ENCODE results near the gene DDX51. TPM values are rescaled to one million over a fixed set of nuclear protein-coding genes. Genes with fewer than 3 reads are reported as not detected.
A peak's percentile ranks its signal among the peaks of the same experiment; 100 is the strongest.

DDX51 gene
- total RNA-seq, 4 donors from 2014 or later: 9.1 to 12.8 (median 11.3) TPM

- no peaks in the 10 kb centered on the region for H3K36me3 ChIP-seq
- H3K4me3 ChIP-seq: no peak overlapping the region
- H3K27ac ChIP-seq (replicated peaks in 1 of 4): no peak overlapping the region
- TF ChIP-seq EP300 (IDR thresholded peaks at IDR 0.05): no peak
- TF ChIP-seq POLR2AphosphoS5 (IDR thresholded peaks at IDR 0.05): no peak
- no peak for TF ChIP-seq POLR2A (IDR thresholded peaks at IDR 0.05; ENCODE audit: low read depth)
- no peak for TF ChIP-seq CTCF (IDR thresholded peaks at IDR 0.05)
- WGBS: 94% methylated on average over 26 of the region's 39 CpGs
- intact Hi-C loops (cut with DNase I): no loop called here
- H3K9me3 ChIP-seq: peaks cover 0 to 60% (median 22%) of the 10 kb centered on the region in 4 donors
- peaks cover 9 to 25% (median 22%) of the 10 kb centered on the region in 4 donors for H3K4me1 ChIP-seq
- DNase-seq (ENCODE audit: extremely low spot score): no peak
- peaks cover 0 to 10% (median 0%) of the 10 kb centered on the region in 4 donors for H3K27me3 ChIP-seq
These were observed 42.9 kb upstream of the DDX51 start for GRCh38 chr12:132186857-132187620.

GRCh38 chr12:132186208-132186856 lies 42.2 kb upstream of the DDX51 start:
- Histone ChIP-seq H3K27me3 (peaks cover 0 to 17% (median 0%) of the 10 kb centered on the region in 4 donors), H3K27ac (replicated peaks in 1 of 4) (no peak overlapping the region), H3K36me3 (no peaks in the 10 kb centered on the region), H3K4me3 (peak overlapping the region in 2 of 4 donors; percentile 5 to 18), H3K9me3 (peaks cover 0 to 60% (median 22%) of the 10 kb centered on the region in 4 donors), H3K4me1 (peaks cover 9 to 25% (median 22%) of the 10 kb centered on the region in 4 donors)
- intact Hi-C loops (cut with DNase I): no loop called here
- DNase-seq (ENCODE audit: extremely low spot score): no peak
- 65% methylated on average over 24 of the region's 24 CpGs for WGBS
- TF ChIP-seq POLR2A (IDR thresholded peaks at IDR 0.05; ENCODE audit: low read depth): no peak
- TF ChIP-seq CTCF (IDR thresholded peaks at IDR 0.05): no peak
- TF ChIP-seq POLR2AphosphoS5 (IDR thresholded peaks at IDR 0.05): no peak
- no peak for TF ChIP-seq EP300 (IDR thresholded peaks at IDR 0.05)

DNA sequence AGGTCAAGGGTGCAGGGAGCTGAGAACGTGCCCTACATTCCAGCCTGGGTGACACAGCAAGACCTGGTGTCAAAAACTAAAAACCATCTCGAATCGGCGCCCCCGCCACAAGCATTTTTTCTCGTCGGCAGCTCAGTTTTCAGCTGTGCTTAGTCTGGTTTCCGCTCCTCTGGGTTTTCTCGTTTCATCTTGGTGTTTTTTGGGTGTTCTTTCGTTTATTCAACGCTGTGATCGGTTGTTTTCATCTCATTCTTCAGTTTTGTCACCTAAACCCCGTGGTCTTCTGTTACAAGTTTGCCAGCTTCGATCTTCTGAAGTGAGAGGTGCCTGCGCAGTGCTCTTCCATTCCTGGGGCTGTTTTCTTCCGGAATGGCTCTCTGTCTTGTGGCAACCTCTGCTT lies 41.6 kb upstream of the DDX51 start:
- intact Hi-C loops (cut with DNase I): no loop called here

GRCh38 chr12:132182711-132183365 lies 38.7 kb upstream of the DDX51 start:
- WGBS: 76% methylated on average over 10 of the region's 10 CpGs
- H3K9me3 ChIP-seq: peaks cover 0 to 53% (median 22%) of the 10 kb centered on the region in 4 donors

More for the DNA sequence above, 41.6 kb upstream of the DDX51 start:
- peaks cover 0 to 22% (median 0%) of the 10 kb centered on the region in 4 donors for H3K27me3 ChIP-seq
- TF ChIP-seq POLR2AphosphoS5 (IDR thresholded peaks at IDR 0.05) (no peak), EP300 (IDR thresholded peaks at IDR 0.05) (no peak)
- no peak overlapping the region for H3K27ac ChIP-seq (replicated peaks in 1 of 4)
- H3K36me3 ChIP-seq: no peaks in the 10 kb centered on the region
- H3K4me3 ChIP-seq: peak overlapping the region in 1 of 4 donors; percentile 5
- WGBS: 77% methylated on average over 16 of the region's 16 CpGs
- peaks cover 7 to 21% (median 18%) of the 10 kb centered on the region in 4 donors for H3K4me1 ChIP-seq
- H3K9me3 ChIP-seq: peaks cover 0 to 60% (median 22%) of the 10 kb centered on the region in 4 donors
- DNase-seq (ENCODE audit: extremely low spot score): no peak

More at GRCh38 chr12:132182711-132183365, 38.7 kb upstream of the DDX51 start:
- no peak overlapping the region for H3K4me3 ChIP-seq
- intact Hi-C loops (cut with DNase I): no loop called here
- TF ChIP-seq POLR2AphosphoS5 (IDR thresholded peaks at IDR 0.05): no peak
- TF ChIP-seq POLR2A (IDR thresholded peaks at IDR 0.05; ENCODE audit: low read depth): no peak
- TF ChIP-seq EP300 (IDR thresholded peaks at IDR 0.05): no peak
- TF ChIP-seq CTCF (IDR thresholded peaks at IDR 0.05): no peak
- H3K4me1 ChIP-seq: no peaks in the 10 kb centered on the region
- H3K36me3 ChIP-seq: no peaks in the 10 kb centered on the region
- no peak overlapping the region for H3K27ac ChIP-seq (replicated peaks in 1 of 4)
- H3K27me3 ChIP-seq: peaks cover 0 to 48% (median 0%) of the 10 kb centered on the region in 4 donors
- no peak for DNase-seq (ENCODE audit: extremely low spot score)

Data from esophagus muscularis mucosa (tissue), 4 donors.